HepG2 (cell line): ENCODE results near the gene GCG.

Experiments used
- ATF6 ChIP-seq: sonication (generic); formaldehyde crosslinking; conservative IDR thresholded peaks from 2 replicates; pipeline ENCODE4 v1.4.0; 2020; ENCODE audit warnings: missing genetic modification reagents
- BATF2 ChIP-seq: sonication (generic); formaldehyde crosslinking; IDR thresholded peaks from 2 replicates; pipeline ENCODE4 v1.8.0; 2022; ENCODE audit warnings: mild to moderate bottlenecking, missing genetic modification reagents, moderate library complexity
- CBX5 ChIP-seq: sonication (generic); formaldehyde crosslinking; IDR thresholded peaks from 2 replicates; pipeline ENCODE4 v1.4.0; 2020; ENCODE audit warnings: missing genetic modification reagents, borderline replicate concordance
- CREB1 ChIP-seq, 2 experiments: fragments of 450-650 bp in 1 of 2; IDR thresholded peaks; 2 replicates each; pipeline ENCODE4 v1.6.1; 2016 to 2017; ENCODE audit warnings: control low read depth in 1 of 2, mild to moderate bottlenecking in 1 of 2, missing compliant biosample characterization in 1 of 2, missing genetic modification characterization in 1 of 2
- CTCF ChIP-seq: sonication (generic); formaldehyde crosslinking; IDR thresholded peaks from 2 replicates; pipeline ENCODE4 v1.5.0; 2020; ENCODE audit warnings: mild to moderate bottlenecking, missing genetic modification reagents, moderate library complexity
- ETV5 ChIP-seq: IDR thresholded peaks from 2 replicates; pipeline ENCODE4 v1.6.1; 2018; ENCODE audit warnings: missing biosample characterization, missing genetic modification reagents, inconsistent platforms, borderline replicate concordance
- GABPA ChIP-seq, 2 experiments: IDR thresholded peaks; 2 replicates each; pipeline ENCODE4 v1.6.1; 2011 to 2016; ENCODE audit warnings: low read depth in 2 of 2, low read length in 1 of 2, missing biosample characterization in 1 of 2, missing genetic modification characterization in 1 of 2
- MYC ChIP-seq: sonication (generic); formaldehyde crosslinking; IDR thresholded peaks from 2 replicates; pipeline ENCODE4 v1.9.0; 2021; ENCODE audit warnings: missing genetic modification reagents, borderline replicate concordance
- NFRKB ChIP-seq: fragments of 450-650 bp; IDR thresholded peaks from 2 replicates; pipeline ENCODE4 v1.6.1; 2017
- POLR2A ChIP-seq, 2 experiments: IDR thresholded peaks; 2 replicates each; pipeline ENCODE4 v1.6.1; 2011; ENCODE audit warnings: low read depth in 2 of 2, low read length in 2 of 2, mild to moderate bottlenecking in 1 of 2, moderate library complexity in 1 of 2; ENCODE audit not compliant: insufficient read depth in 1 of 2
- TEAD3 ChIP-seq: optimal IDR thresholded peaks from 2 replicates; pipeline ENCODE3; 2016; ENCODE audit warnings: borderline replicate concordance
- ZNF564 ChIP-seq: sonication (generic); formaldehyde crosslinking; IDR thresholded peaks from 2 replicates; pipeline ENCODE4 v1.8.1; 2023; ENCODE audit warnings: mild to moderate bottlenecking, missing genetic modification reagents
- ZNF772 ChIP-seq: sonication (generic); formaldehyde crosslinking; IDR thresholded peaks from 2 replicates; pipeline ENCODE4 v1.5.0; 2020; ENCODE audit warnings: mild to moderate bottlenecking, missing genetic modification reagents

- TF ChIP-seq GABPA (IDR thresholded peaks at IDR 0.05; ENCODE audit: low read depth, low read length) (no peak), GABPA (CRISPR knock-in tag; IDR thresholded peaks at IDR 0.05; ENCODE audit: low read depth) (no peak), ETV5 (CRISPR knock-in tag) (no peak), CTCF (CRISPR knock-in tag) (no peak), CBX5 (no peak), NFRKB (no peak), MYC (CRISPR knock-in tag) (no peak), ZNF772 (CRISPR knock-in tag) (no peak), ATF6 (CRISPR knock-in tag) (no peak), BATF2 (CRISPR knock-in tag) (no peak), TEAD3 (no peak), ZNF564 (CRISPR knock-in tag) (no peak), CREB1 (IDR thresholded peaks at IDR 0.05) (no peak), CREB1 (CRISPR knock-in tag; IDR thresholded peaks at IDR 0.05) (no peak), POLR2A (IDR thresholded peaks at IDR 0.05; ENCODE audit: insufficient read depth in 1 of 2, low read depth in 2 of 2, low read length in 2 of 2) (no peak)
Measured at GRCh38 chr2:162118166-162119031, 33.6 kb downstream of the GCG start.
